Osteoblast (primary cell): ENCODE results near the gene MYEF2. TPM values are rescaled to one million over a fixed set of nuclear protein-coding genes. Genes with fewer than 3 reads are reported as not detected.
A peak's percentile ranks its signal among the peaks of the same experiment; 100 is the strongest.

Experiments used
- DNase-seq: peaks from one replicate; pipeline ENCODE4 v3.0.0; 2011; ENCODE audit warnings: low spot score, mixed read lengths; ENCODE audit not compliant: insufficient read length; ENCODE audit errors: missing footprints
- H2AFZ ChIP-seq: 2 replicates; pipeline ENCODE4 v1.6.0; 2011; ENCODE audit warnings: mild to moderate bottlenecking, low read length
- H3K27ac ChIP-seq: 2 replicates; pipeline ENCODE4 v1.5.1; 2011; ENCODE audit warnings: mild to moderate bottlenecking, low read depth, low read length, moderate library complexity
- H3K27me3 ChIP-seq: 2 replicates; pipeline ENCODE4 v1.6.0; 2012; ENCODE audit warnings: mild to moderate bottlenecking, control low read depth, inconsistent platforms, low read length, moderate library complexity; ENCODE audit not compliant: insufficient read depth
- H3K36me3 ChIP-seq: 2 replicates; pipeline ENCODE4 v1.5.1; 2011; ENCODE audit warnings: mild to moderate bottlenecking, low read length, control low read depth, moderate library complexity; ENCODE audit not compliant: insufficient read depth
- H3K4me1 ChIP-seq: 2 replicates; pipeline ENCODE4 v1.5.1; 2011; ENCODE audit warnings: mild to moderate bottlenecking, low read length, control low read depth, moderate library complexity; ENCODE audit not compliant: insufficient read depth
- H3K4me2 ChIP-seq: 2 replicates; pipeline ENCODE4 v1.6.0; 2011; ENCODE audit warnings: mild to moderate bottlenecking, low read length; ENCODE audit not compliant: insufficient read depth
- H3K4me3 ChIP-seq: fragments of 200-600 bp; sonication (generic); 3 replicates; pipeline ENCODE4 v1.5.1; 2012; ENCODE audit warnings: mild to moderate bottlenecking, low read length, inconsistent platforms; ENCODE audit not compliant: insufficient read depth
- H3K79me2 ChIP-seq: 2 replicates; pipeline ENCODE4 v1.6.0; 2012; ENCODE audit warnings: mild to moderate bottlenecking, low read length, control low read depth, inconsistent platforms; ENCODE audit not compliant: insufficient read depth
- H3K9me3 ChIP-seq: 2 replicates; pipeline ENCODE4 v1.5.1; 2011; ENCODE audit warnings: low read depth, low read length, control low read depth
- H4K20me1 ChIP-seq: 2 replicates; pipeline ENCODE4 v1.6.0; 2012; ENCODE audit warnings: mild to moderate bottlenecking, low read length, control low read depth; ENCODE audit not compliant: insufficient read depth
- CTCF ChIP-seq: IDR thresholded peaks from 2 replicates; pipeline ENCODE4 v1.5.1; 2011; ENCODE audit warnings: mild to moderate bottlenecking, low read depth, low read length, moderate library complexity; ENCODE audit errors: extremely low read depth
- total RNA-seq: library from RNA; depleted of rRNA; stranded (reverse); fragments of >200 nt; gene quantifications from 2 replicates; pipeline ENCODE4 v1.2.3, GENCODE V29; 2012

MYEF2 gene
- total RNA-seq, 1 donor = 1.1 TPM

- Histone ChIP-seq H2AFZ (no peak overlapping the region), H3K27me3 (peaks cover 5% of the 10 kb centered on the region), H3K4me2 (no peak overlapping the region), H3K27ac (no peak overlapping the region), H3K4me1 (no peaks in the 10 kb centered on the region), H3K4me3 (no peak overlapping the region), H3K36me3 (no peaks in the 10 kb centered on the region), H3K9me3 (no peaks in the 10 kb centered on the region), H3K79me2 (no peaks in the 10 kb centered on the region), H4K20me1 (no peaks in the 10 kb centered on the region)
- TF ChIP-seq CTCF = no peak
- DNase-seq = peak; percentile 44
These were observed 43.8 kb upstream of the MYEF2 start for GRCh38 chr15:48221885-48222284.

- no peak for TF ChIP-seq CTCF
- no peak overlapping the region for H2AFZ ChIP-seq
- H4K20me1 ChIP-seq = no peaks in the 10 kb centered on the region
- H3K36me3 ChIP-seq = no peaks in the 10 kb centered on the region
- DNase-seq = no peak
- H3K79me2 ChIP-seq = no peaks in the 10 kb centered on the region
- peaks cover 5% of the 10 kb centered on the region for H3K27me3 ChIP-seq
- H3K4me1 ChIP-seq = no peaks in the 10 kb centered on the region
- no peak overlapping the region for H3K4me2 ChIP-seq
- no peaks in the 10 kb centered on the region for H3K9me3 ChIP-seq
- no peak overlapping the region for H3K27ac ChIP-seq
- H3K4me3 ChIP-seq = no peak overlapping the region
These were observed 43.2 kb upstream of the MYEF2 start for GRCh38 chr15:48221261-48221660.

- H2AFZ ChIP-seq = no peak within 1 kb of the TSS
- DNase-seq = no peak
- no peaks in the 10 kb centered on the region for H3K79me2 ChIP-seq
These were observed 27.9 kb upstream of the MYEF2 start, which contains the start of gene SLC12A1 for GRCh38 chr15:48205981-48206380. Gene SLC12A1, plus strand, starts transcription at chr15:48206302. Its CDS starts 1,418 bp downstream, at chr15:48207720.

GRCh38 chr15:48202068-48202467 lies 24.0 kb upstream of the MYEF2 start:
- TF ChIP-seq CTCF = no peak
- no peaks in the 10 kb centered on the region for H3K27me3 ChIP-seq
- H4K20me1 ChIP-seq = no peaks in the 10 kb centered on the region
- no peak for DNase-seq
- H3K79me2 ChIP-seq = no peaks in the 10 kb centered on the region
- H2AFZ ChIP-seq = no peak overlapping the region
- no peak overlapping the region for H3K4me2 ChIP-seq
- no peaks in the 10 kb centered on the region for H3K36me3 ChIP-seq
- H3K4me3 ChIP-seq = no peak overlapping the region
- no peak overlapping the region for H3K27ac ChIP-seq
- no peaks in the 10 kb centered on the region for H3K4me1 ChIP-seq
- no peaks in the 10 kb centered on the region for H3K9me3 ChIP-seq

More at GRCh38 chr15:48205981-48206380, 27.9 kb upstream of the MYEF2 start, which contains the start of gene SLC12A1:
- Histone ChIP-seq H3K4me2 (no peak within 1 kb of the TSS), H4K20me1 (no peaks in the 10 kb centered on the region), H3K36me3 (no peaks in the 10 kb centered on the region), H3K4me3 (no peak within 1 kb of the TSS), H3K27me3 (no peaks in the 10 kb centered on the region), H3K9me3 (no peaks in the 10 kb centered on the region), H3K4me1 (no peaks in the 10 kb centered on the region), H3K27ac (no peak within 1 kb of the TSS)
- TF ChIP-seq CTCF = no peak
